ENCODE measurements around the gene NR3C1. TPM values are rescaled to one million over a fixed set of nuclear protein-coding genes. Genes with fewer than 3 reads are reported as not detected.

Gene NR3C1
- total and polyA plus RNA-seq, 2 of the 13 experiments (the other 11 are each of a cell fraction or from before 2014, with no cell fraction given): 10.0 to 24.3 TPM

GRCh38 chr5:143267186-143267585 lies 136.3 kb downstream of the NR3C1 start:
- Histone ChIP-seq H3K36me3 (replicated peaks in 1 of 2; ENCODE audit: control insufficient read depth in 1 of 2, insufficient read depth in 2 of 2, low read length in 2 of 2) (no peaks in the 10 kb centered on the region), H2AFZ (ENCODE audit: low read length) (no peak overlapping the region), H3K27ac (ENCODE audit: extremely low read length, insufficient read depth, low read length) (no peak overlapping the region), H3K9me3 (ENCODE audit: low read length) (no peaks in the 10 kb centered on the region), H3K27me3 (ENCODE audit: control insufficient read depth in 1 of 2, insufficient read depth in 2 of 2, low read length in 2 of 2) (no peaks in the 10 kb centered on the region), H3K4me1 (ENCODE audit: insufficient read depth, low read length) (no peaks in the 10 kb centered on the region), H3K4me3 (replicated peaks in 1 of 3; ENCODE audit: insufficient read depth in 1 of 3, low read depth in 2 of 3, low read length in 3 of 3) (no peak overlapping the region), H3K9ac (ENCODE audit: insufficient read depth, low read depth, low read length) (no peak overlapping the region), H3K79me2 (ENCODE audit: insufficient read depth, low read length) (no peaks in the 10 kb centered on the region), H4K20me1 (ENCODE audit: insufficient read depth, low read length) (no peaks in the 10 kb centered on the region), H3K4me2 (ENCODE audit: low read depth, low read length) (no peak overlapping the region)
- WGBS (ENCODE audit: low lambda C conversion rate): 83% methylated on average over 2 of the region's 2 CpGs
- ChIA-PET POLR2A (no interaction called here), CTCF (ENCODE audit: low intra/inter-chr PET ratio, low total read pairs) (no interaction called here)
- no peak for DNase-seq (ENCODE audit: low spot score)
- in situ Hi-C loops (cut with HindIII; ENCODE audit: extremely low pct_ligation_motif_present, low pct_unique_long_range_greater_than_20kb) (no loop called here), intact Hi-C loops (cut with micrococcal nuclease; ENCODE audit: unreplicated experiment) (no loop called here)
- no peak for ATAC-seq
- BruUV-seq (replicated peaks): no TSS peak
- FAIRE-seq: no peak
- TF ChIP-seq ZFP82 (CRISPR knock-in tag; IDR thresholded peaks at IDR 0.05; ENCODE audit: borderline replicate concordance) (no peak), ZBTB37 (CRISPR knock-in tag; IDR thresholded peaks at IDR 0.05) (no peak), FOXK1 (CRISPR knock-in tag; IDR thresholded peaks at IDR 0.05; ENCODE audit: borderline replicate concordance, low read depth) (no peak), TARDBP (CRISPR knock-in tag; IDR thresholded peaks at IDR 0.05) (no peak), ERF (CRISPR knock-in tag; IDR thresholded peaks at IDR 0.05) (no peak), TFE3 (CRISPR knock-in tag; IDR thresholded peaks at IDR 0.05) (no peak), PTBP1 (IDR thresholded peaks at IDR 0.05; ENCODE audit: low read depth, low read length, poor library complexity, severe bottlenecking) (no peak), MTA3 (CRISPR knock-in tag; IDR thresholded peaks at IDR 0.05) (no peak), CENPBD1 (CRISPR knock-in tag; IDR thresholded peaks at IDR 0.05; ENCODE audit: borderline replicate concordance, low read depth) (no peak)
- TF ChIP-seq, protein P1, sequence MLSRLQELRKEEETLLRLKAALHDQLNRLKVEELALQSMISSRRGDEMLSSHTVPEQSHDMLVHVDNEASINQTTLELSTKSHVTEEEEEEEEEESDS (CRISPR knock-in tag; IDR thresholded peaks at IDR 0.05; ENCODE audit: borderline replicate concordance): no peak
- TF ChIP-seq, protein P2, sequence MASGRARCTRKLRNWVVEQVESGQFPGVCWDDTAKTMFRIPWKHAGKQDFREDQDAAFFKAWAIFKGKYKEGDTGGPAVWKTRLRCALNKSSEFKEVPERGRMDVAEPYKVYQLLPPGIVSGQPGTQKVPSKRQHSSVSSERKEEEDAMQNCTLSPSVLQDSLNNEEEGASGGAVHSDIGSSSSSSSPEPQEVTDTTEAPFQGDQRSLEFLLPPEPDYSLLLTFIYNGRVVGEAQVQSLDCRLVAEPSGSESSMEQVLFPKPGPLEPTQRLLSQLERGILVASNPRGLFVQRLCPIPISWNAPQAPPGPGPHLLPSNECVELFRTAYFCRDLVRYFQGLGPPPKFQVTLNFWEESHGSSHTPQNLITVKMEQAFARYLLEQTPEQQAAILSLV (CRISPR knock-in tag; IDR thresholded peaks at IDR 0.05; ENCODE audit: borderline replicate concordance): no peak

All from HepG2 (cell line).